GM12892 (cell line): ENCODE measurements around the gene MAN2A1.

Experiments used
- POLR2A ChIP-seq: IDR thresholded peaks from 2 replicates; pipeline ENCODE4 v1.6.1; 2011; ENCODE audit warnings: low read depth, low read length, control low read depth
- POLR2AphosphoS5 ChIP-seq: IDR thresholded peaks from 2 replicates; pipeline ENCODE4 v1.6.1; 2011; ENCODE audit warnings: low read depth, low read length, control low read depth

GRCh38 chr5:109741390-109741789 is 51.7 kb downstream of the MAN2A1 start:
- TF ChIP-seq POLR2A (no peak), POLR2AphosphoS5 (no peak)
